Retinal pigment epithelial cell (primary cell): Measurements from ENCODE around the gene ASIC2.

Experiments used
- DNase-seq: peaks from one replicate; pipeline ENCODE4 v3.0.0-alpha.2; 2010; ENCODE audit warnings: low read depth
- H3K4me3 ChIP-seq: 2 replicates; pipeline ENCODE4 v1.5.1; 2011; ENCODE audit warnings: mild to moderate bottlenecking, low read length, control low read depth, moderate library complexity
- TF ChIP-seq, protein P1 (sequence below): conservative IDR thresholded peaks from 2 replicates; pipeline ENCODE4 v1.5.1; 2011; ENCODE audit warnings: low read depth, low read length, control low read depth, inconsistent platforms

Gene ASIC2

DNA sequence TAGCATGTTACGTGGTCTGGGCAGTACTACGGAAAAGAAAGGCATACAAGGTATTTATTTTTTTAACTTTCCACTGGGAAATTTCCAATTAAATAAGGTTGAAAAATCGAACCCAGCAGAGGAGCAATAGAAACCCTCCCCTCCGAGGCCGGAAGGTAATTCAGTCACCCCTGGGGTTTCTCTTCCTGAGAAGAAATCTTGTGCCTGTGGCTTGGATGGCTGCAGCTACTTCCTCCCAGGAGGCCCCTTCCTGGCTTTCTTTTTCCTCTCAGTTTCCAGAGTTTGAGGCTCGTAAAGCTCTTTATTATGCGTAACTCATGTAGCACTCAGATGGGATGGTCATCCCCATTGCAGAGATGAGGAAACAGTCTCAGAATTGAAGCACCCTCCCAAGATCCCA, 140.3 kb downstream of the ASIC2 start:
- no peak overlapping the region for H3K4me3 ChIP-seq
- TF ChIP-seq, protein P1, sequence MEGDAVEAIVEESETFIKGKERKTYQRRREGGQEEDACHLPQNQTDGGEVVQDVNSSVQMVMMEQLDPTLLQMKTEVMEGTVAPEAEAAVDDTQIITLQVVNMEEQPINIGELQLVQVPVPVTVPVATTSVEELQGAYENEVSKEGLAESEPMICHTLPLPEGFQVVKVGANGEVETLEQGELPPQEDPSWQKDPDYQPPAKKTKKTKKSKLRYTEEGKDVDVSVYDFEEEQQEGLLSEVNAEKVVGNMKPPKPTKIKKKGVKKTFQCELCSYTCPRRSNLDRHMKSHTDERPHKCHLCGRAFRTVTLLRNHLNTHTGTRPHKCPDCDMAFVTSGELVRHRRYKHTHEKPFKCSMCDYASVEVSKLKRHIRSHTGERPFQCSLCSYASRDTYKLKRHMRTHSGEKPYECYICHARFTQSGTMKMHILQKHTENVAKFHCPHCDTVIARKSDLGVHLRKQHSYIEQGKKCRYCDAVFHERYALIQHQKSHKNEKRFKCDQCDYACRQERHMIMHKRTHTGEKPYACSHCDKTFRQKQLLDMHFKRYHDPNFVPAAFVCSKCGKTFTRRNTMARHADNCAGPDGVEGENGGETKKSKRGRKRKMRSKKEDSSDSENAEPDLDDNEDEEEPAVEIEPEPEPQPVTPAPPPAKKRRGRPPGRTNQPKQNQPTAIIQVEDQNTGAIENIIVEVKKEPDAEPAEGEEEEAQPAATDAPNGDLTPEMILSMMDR: no peak
- no peak for DNase-seq

DNA sequence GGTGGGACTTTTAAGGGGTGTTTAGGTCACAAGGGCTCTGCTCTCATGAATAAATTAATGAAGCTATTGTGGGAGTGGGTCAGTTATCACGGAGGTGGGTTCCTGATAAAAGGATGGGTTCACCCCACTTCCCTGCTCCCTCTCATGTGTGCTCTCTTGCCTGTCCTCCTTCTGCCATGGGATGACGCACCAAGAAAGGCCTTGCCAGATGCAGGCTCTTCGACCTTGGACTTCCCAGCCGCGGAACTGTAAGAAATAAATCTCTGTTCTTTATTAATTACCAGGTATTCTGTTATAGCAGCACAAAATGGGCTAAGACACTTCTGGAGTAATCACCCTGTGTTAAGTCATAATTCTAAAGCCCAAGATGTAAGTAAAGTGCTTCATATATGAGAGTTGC, 141.5 kb downstream of the ASIC2 start:
- TF ChIP-seq, protein P1: no peak
- no peak for DNase-seq

DNA sequence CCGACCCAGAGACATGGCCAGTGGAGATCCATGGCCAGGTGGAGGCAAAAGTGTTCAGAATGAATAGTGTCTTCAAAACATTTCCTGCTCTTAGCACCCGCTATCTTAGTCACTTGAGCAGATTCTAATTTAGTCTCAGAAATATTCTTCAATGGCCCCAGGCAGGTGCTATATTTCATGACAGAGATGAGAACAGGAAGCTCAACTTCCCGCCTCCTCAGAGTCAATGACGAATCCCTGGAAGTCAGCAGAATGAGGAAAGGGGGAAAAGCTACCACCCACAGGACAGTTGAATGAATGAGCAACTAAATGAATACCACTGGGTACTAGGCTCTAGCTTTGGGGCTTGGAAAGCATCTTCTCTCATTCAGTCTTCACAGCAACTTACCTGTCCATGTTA, 147.2 kb downstream of the ASIC2 start:
- DNase-seq: no peak
- TF ChIP-seq, protein P1: no peak
- no peak overlapping the region for H3K4me3 ChIP-seq

More for the DNA sequence above, 141.5 kb downstream of the ASIC2 start:
- H3K4me3 ChIP-seq: no peak overlapping the region

DNA sequence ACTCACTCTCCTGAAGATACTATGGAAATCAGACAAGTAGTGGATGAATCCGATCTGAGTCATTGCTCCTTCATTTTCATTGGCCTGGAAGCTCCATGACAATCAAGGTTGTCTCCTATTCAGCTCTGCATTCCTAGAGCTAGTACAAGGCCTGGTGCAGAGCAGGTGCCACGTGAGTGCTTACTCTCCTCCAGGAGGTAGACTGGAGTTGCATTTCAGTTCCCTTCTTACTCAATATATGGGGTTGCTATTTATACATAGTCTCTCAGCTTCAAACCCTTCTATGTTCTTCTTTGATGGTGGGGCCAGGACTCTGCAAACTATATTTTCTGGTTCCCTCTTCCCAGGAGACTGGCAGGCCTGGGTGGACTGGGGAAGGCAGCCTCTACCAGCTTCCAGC, 148.3 kb downstream of the ASIC2 start:
- H3K4me3 ChIP-seq: no peak overlapping the region
- TF ChIP-seq, protein P1: no peak
- DNase-seq: no peak

DNA sequence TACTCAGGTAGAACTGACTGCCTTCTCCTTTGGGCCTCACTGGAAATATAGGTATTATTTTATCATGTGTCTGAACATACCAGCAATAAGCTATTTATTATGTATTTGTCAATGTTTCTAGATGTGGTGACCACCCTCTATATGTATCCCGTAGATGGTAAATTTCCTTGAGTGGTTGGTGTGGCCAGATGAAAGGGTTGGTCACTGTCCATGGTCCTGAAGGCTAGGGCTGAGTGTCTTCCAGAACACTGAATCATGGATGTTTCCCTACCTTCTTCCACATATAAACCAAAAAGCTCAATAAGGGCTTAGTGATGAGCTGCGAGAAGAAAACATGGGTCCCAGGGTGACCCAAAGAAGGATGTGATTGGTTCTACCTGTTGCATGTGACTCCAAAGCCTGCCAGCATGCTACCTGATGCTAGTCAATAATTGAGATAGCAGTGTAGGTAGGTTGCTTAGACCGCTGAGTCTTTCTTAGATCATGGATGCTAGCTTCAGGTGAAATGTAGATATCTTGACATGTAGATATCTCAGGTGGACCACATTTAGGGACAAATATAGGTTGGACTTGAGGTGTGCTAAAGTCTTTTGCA, 150.3 kb downstream of the ASIC2 start:
- TF ChIP-seq, protein P1: no peak
- no peak overlapping the region for H3K4me3 ChIP-seq
- DNase-seq: no peak

DNA sequence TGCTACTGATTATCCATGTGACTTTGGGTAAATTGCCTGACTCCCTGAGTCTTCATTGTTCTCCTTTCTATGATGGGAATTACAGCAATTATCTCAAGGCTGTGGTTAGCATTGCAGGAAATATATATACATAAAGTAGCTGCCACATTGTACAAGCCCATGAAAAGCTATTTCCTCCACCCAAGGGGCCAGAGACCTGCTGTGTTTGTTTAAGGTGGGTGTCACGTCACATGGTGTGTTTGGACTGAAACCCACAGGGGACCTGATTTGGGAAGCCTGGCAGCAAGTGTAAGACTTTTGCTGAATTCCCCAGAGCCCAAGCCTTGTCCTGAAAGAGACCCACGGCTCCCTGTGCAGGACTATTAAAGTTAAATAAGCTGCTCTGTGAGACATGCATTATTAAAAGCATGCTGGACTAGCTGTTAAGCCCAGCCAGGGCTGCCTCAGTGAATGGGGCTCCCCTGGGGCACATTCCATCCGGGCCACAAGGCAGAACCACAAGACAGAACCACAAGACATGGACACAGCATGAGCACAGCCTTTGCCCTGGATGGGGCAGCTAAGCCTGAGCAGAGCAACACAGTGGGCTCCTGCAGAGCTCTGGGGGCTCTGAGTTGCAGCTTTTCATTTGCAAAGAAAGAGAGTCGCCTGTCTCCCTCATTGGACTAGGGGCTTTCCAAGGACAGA, 152.5 kb downstream of the ASIC2 start:
- TF ChIP-seq, protein P1: no peak
- no peak for DNase-seq

DNA sequence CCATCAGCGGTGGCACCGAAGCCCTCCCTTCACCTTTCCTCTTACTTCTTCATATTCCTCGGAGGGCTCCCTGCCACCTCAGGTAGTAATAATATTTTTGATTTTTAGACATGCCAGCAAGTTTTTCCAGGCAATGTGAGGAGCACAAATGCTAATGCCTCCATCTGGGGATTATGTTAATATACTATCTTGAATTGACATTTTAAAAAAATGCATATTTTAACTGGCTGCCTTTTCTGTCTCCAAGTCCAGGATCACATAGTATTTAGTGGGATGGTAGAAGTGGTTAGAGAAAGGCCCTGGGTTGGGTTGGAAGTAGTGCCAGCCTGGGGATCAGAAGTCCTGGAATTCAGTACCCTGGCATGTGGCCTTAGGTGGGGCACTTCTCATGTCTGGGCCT, 154.5 kb downstream of the ASIC2 start:
- TF ChIP-seq, protein P1: no peak
- no peak for DNase-seq
- H3K4me3 ChIP-seq: no peak overlapping the region

More for the DNA sequence above, 152.5 kb downstream of the ASIC2 start:
- no peak overlapping the region for H3K4me3 ChIP-seq
